Measurements from ENCODE around the gene DMD.

Gene DMD

DNA sequence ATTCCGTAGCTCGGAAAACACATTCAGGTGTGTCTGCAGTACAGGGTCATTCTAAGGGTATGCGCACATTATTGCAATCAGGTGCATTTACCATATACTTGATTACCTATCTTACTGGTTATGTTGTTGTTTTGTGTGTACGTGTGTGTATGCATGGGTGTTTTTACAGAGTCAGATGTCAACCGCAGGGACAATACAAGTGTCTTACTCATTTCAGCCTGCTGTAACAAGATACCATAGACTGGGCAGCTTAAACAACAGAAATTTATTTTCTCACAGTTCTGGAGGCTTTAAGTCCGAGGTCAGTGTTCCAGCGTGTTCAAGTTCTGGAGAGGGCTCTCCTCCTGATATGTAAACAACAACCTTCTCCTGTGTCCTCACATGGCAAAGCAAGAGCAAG is 316.7 kb downstream of the DMD start:
- no peak for DNase-seq (ENCODE audit: low read depth)
- TF ChIP-seq, protein P1, sequence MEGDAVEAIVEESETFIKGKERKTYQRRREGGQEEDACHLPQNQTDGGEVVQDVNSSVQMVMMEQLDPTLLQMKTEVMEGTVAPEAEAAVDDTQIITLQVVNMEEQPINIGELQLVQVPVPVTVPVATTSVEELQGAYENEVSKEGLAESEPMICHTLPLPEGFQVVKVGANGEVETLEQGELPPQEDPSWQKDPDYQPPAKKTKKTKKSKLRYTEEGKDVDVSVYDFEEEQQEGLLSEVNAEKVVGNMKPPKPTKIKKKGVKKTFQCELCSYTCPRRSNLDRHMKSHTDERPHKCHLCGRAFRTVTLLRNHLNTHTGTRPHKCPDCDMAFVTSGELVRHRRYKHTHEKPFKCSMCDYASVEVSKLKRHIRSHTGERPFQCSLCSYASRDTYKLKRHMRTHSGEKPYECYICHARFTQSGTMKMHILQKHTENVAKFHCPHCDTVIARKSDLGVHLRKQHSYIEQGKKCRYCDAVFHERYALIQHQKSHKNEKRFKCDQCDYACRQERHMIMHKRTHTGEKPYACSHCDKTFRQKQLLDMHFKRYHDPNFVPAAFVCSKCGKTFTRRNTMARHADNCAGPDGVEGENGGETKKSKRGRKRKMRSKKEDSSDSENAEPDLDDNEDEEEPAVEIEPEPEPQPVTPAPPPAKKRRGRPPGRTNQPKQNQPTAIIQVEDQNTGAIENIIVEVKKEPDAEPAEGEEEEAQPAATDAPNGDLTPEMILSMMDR (IDR thresholded peaks at IDR 0.05; ENCODE audit: control insufficient read depth, extremely low read depth, insufficient read depth), result no peak
- H3K4me3 ChIP-seq (ENCODE audit: low read depth, low read length), result no peak overlapping the region

DNA sequence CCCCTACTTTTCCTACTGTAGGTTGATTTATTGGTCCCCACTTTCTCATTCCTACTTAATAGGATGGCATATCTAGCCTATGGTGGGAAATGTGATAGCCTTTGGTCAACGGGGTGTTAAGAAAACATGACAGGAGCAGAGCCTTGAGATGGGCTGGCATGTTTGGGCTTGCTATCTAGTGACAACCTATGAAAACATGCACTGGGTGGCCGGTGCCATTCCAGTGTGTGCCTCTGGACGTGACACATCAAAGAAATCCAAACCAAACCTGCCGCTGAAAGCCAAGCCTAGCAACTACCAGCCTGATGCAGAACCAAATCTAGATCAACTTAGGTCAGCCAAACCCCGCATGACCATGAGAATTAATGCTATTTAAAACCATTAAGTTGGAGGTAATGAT is 317.6 kb downstream of the DMD start:
- DNase-seq (ENCODE audit: low read depth), result no peak
- no peak overlapping the region for H3K4me3 ChIP-seq (ENCODE audit: low read depth, low read length)
- TF ChIP-seq, protein P1 (IDR thresholded peaks at IDR 0.05; ENCODE audit: control insufficient read depth, extremely low read depth, insufficient read depth), result no peak

DNA sequence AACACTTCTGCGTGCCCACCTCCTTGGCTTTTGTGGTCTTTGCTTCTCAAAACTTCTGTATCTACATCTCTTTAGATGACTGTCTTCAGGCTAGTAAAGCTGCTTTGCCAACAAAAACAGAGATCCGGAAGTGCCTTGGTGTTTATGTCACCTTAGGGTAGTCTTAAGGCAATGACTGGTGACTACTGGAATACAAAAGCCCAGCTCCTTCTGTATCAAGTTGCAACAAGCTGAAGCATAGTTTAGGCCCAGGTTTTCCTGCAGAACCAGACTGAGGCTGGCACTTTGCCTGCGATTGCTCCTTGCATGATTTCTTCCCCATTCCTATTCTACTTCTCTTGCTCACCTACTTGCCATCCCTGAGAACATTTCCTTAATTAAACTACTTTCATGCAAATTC is 333.8 kb downstream of the DMD start:
- TF ChIP-seq, protein P1 (IDR thresholded peaks at IDR 0.05; ENCODE audit: control insufficient read depth, extremely low read depth, insufficient read depth), result no peak
- no peak overlapping the region for H3K4me3 ChIP-seq (ENCODE audit: low read depth, low read length)
- DNase-seq (ENCODE audit: low read depth), result no peak

DNA sequence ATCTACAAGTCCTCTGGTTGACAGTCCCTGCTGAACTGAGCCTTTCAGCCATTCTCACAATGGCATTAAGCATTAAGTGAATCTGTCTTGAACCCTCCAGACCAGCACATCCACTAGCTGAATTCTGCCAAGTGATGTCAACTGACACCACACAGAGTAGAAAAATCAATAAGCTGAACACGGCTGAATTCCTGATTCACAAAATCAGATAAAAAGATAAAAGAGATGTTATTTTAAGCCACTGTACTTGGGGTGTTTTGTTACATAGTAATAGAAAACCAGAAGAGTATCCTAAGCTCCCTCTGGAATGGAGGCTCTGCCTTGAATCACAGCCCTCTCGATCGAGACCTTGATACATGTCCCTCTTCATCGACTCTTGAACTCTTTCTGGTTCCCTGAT is 336.5 kb downstream of the DMD start:
- no peak for DNase-seq (ENCODE audit: low read depth)
- no peak overlapping the region for H3K4me3 ChIP-seq (ENCODE audit: low read depth, low read length)
- TF ChIP-seq, protein P1 (IDR thresholded peaks at IDR 0.05; ENCODE audit: control insufficient read depth, extremely low read depth, insufficient read depth), result no peak

DNA sequence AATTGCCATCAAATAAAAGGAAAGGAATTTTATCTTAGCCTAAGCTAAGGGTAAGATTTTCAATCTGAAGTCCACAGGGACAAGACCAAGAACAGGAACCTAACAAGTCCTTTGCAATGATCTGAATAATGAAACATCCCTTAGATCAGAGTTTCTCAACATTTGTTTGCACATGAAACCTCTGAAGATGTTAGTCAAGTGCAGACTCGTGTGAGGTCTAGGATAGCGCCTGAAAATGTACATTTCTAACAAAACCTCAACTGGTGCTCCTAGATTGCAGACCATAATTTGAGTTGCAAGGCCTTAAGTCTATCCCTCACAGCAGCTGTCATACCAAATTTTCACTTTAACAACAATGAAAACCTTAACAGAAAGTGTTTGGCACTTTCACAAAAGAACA is 337.6 kb downstream of the DMD start:
- TF ChIP-seq, protein P1 (IDR thresholded peaks at IDR 0.05; ENCODE audit: control insufficient read depth, extremely low read depth, insufficient read depth), result no peak
- no peak for DNase-seq (ENCODE audit: low read depth)
- no peak overlapping the region for H3K4me3 ChIP-seq (ENCODE audit: low read depth, low read length)

DNA sequence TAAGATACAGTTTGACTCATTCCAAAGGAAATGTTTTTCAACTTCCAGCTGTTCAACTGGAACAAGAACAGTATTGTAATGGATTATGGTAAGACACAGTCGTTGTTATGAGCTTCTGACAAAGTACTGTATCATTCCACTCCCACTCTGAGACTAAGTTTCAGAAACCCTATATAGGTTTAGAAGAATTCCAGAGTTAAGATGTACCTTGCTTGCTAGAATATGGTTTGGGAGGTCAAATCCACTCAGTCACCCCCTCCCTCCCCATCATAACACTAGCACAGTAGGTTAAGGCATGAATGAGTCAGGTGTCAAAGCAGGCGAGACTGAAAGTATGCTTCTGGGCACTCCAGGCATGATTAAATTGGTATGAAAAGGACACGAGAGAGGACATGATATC is 339.7 kb downstream of the DMD start:
- no peak for DNase-seq (ENCODE audit: low read depth)
- no peak overlapping the region for H3K4me3 ChIP-seq (ENCODE audit: low read depth, low read length)
- TF ChIP-seq, protein P1 (IDR thresholded peaks at IDR 0.05; ENCODE audit: control insufficient read depth, extremely low read depth, insufficient read depth), result no peak

DNA sequence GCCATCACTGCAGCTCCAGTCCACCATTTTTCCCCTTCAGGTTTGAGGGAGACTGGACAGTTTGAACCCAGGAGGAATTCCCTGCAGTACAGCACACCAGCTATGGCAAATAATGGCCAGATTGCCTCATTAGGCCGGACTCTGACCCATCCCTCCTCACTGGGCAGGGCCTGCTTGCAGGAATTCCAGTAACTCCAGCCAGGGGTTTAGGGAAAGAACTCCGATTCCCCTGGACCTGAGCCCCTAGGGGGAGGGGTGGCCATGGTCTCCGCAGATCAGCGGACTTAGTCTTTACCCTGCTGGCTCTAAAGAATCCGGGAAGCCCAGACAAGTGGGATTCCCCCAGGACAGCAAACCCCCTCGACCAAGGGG is 342.8 kb downstream of the DMD start:
- no peak overlapping the region for H3K4me3 ChIP-seq (ENCODE audit: low read depth, low read length)
- DNase-seq (ENCODE audit: low read depth), result no peak
- TF ChIP-seq, protein P1 (IDR thresholded peaks at IDR 0.05; ENCODE audit: control insufficient read depth, extremely low read depth, insufficient read depth), result no peak
